ENCODE measurements around the gene UBE2QL1. TPM values are rescaled to one million over a fixed set of nuclear protein-coding genes. Genes with fewer than 3 reads are reported as not detected.

UBE2QL1 gene
- total RNA-seq, 1 donor from 2014 or later, result not detected

GRCh38 chr5:6446626-6447309, 1.9 kb upstream of the UBE2QL1 start:
- no peak for TF ChIP-seq CTCF (IDR thresholded peaks at IDR 0.05)
- peaks cover 30% of the 10 kb centered on the region for H3K27me3 ChIP-seq (ENCODE audit: low read depth)
- no peak overlapping the region for H3K27ac ChIP-seq
- H3K4me3 ChIP-seq, result no peak overlapping the region
- DNase-seq (no peak), ATAC-seq (no peak)
- peaks cover 3% of the 10 kb centered on the region for H3K9me3 ChIP-seq
- intact Hi-C loops (cut with DNase I), result no loop called here
- no peaks in the 10 kb centered on the region for H3K36me3 ChIP-seq
- H3K4me1 ChIP-seq, result peaks cover 5% of the 10 kb centered on the region

GRCh38 chr5:6447384-6448140, 1.1 kb upstream of the UBE2QL1 start:
- Histone ChIP-seq H3K27ac (no peak overlapping the region), H3K27me3 (ENCODE audit: low read depth) (peaks cover 38% of the 10 kb centered on the region), H3K9me3 (peaks cover 3% of the 10 kb centered on the region), H3K36me3 (no peaks in the 10 kb centered on the region), H3K4me1 (peaks cover 5% of the 10 kb centered on the region), H3K4me3 (no peak overlapping the region)
- ATAC-seq (peak in 1 of 2 donors; percentile 17), DNase-seq (no peak)
- no peak for TF ChIP-seq CTCF (IDR thresholded peaks at IDR 0.05)
- intact Hi-C loops (cut with DNase I), result no loop called here

- H3K36me3 ChIP-seq, result no peaks in the 10 kb centered on the region
- ATAC-seq (no peak), DNase-seq (no peak)
- H3K27me3 ChIP-seq (ENCODE audit: low read depth), result peaks cover 43% of the 10 kb centered on the region
- no peak for TF ChIP-seq CTCF (IDR thresholded peaks at IDR 0.05)
- intact Hi-C loops (cut with DNase I), result no loop called here
- peaks cover 5% of the 10 kb centered on the region for H3K4me1 ChIP-seq
- H3K4me3 ChIP-seq, result no peak overlapping the region
- no peak overlapping the region for H3K27ac ChIP-seq
- H3K9me3 ChIP-seq, result no peaks in the 10 kb centered on the region
Observed at GRCh38 chr5:6448141-6448491, 543 bp upstream of the UBE2QL1 start.

- H3K4me1 ChIP-seq, result peaks cover 5% of the 10 kb centered on the region
- no peak overlapping the region for H3K4me3 ChIP-seq
- no peak overlapping the region for H3K27ac ChIP-seq
- no peaks in the 10 kb centered on the region for H3K9me3 ChIP-seq
- intact Hi-C loops (cut with DNase I), result no loop called here
- H3K27me3 ChIP-seq (ENCODE audit: low read depth), result peaks cover 58% of the 10 kb centered on the region
- DNase-seq (no peak), ATAC-seq (no peak)
- TF ChIP-seq CTCF (IDR thresholded peaks at IDR 0.05), result no peak
- H3K36me3 ChIP-seq, result no peaks in the 10 kb centered on the region
Observed at GRCh38 chr5:6449465-6450158, 953 bp downstream of the UBE2QL1 start.

GRCh38 chr5:6450319-6450833, 1.7 kb downstream of the UBE2QL1 start:
- no peak overlapping the region for H3K4me3 ChIP-seq
- no peak overlapping the region for H3K27ac ChIP-seq
- no peaks in the 10 kb centered on the region for H3K36me3 ChIP-seq
- H3K9me3 ChIP-seq, result no peaks in the 10 kb centered on the region
- ATAC-seq (no peak), DNase-seq (no peak)
- H3K27me3 ChIP-seq (ENCODE audit: low read depth), result peaks cover 59% of the 10 kb centered on the region
- intact Hi-C loops (cut with DNase I), result no loop called here
- TF ChIP-seq CTCF (IDR thresholded peaks at IDR 0.05), result no peak
- peaks cover 5% of the 10 kb centered on the region for H3K4me1 ChIP-seq
